Sigmoid colon (tissue), 7 donors: ENCODE results near the gene TRIM66. TPM values are rescaled to one million over a fixed set of nuclear protein-coding genes. Genes with fewer than 3 reads are reported as not detected.

Experiments
- DNase-seq: peaks from one replicate; pipeline ENCODE4 v3.0.0-alpha.2; 2019
- H3K27ac ChIP-seq, 4 donors: fragments of 200-600 bp; sonication (generic); one replicate each; pipeline ENCODE4 v1.5.1; 2016 to 2019; ENCODE audit warnings: mild to moderate bottlenecking in 1 of 4
- H3K27me3 ChIP-seq, 3 donors: fragments of 200-600 bp; sonication (generic); one replicate each; pipeline ENCODE4 v1.5.1; 2019; ENCODE audit warnings: mild to moderate bottlenecking in 1 of 3
- H3K36me3 ChIP-seq, 4 donors: fragments of 200-600 bp; sonication (generic); one replicate each; pipeline ENCODE4 v1.5.1; 2016 to 2019
- H3K4me1 ChIP-seq, 4 donors: fragments of 200-600 bp; sonication (generic); one replicate each; pipeline ENCODE4 v1.5.1; 2017 to 2019
- H3K4me3 ChIP-seq, 4 donors: fragments of 200-600 bp; sonication (generic); one replicate each; pipeline ENCODE4 v1.5.1; 2017 to 2019; ENCODE audit warnings: mild to moderate bottlenecking in 2 of 4, moderate library complexity in 1 of 4
- H3K9me3 ChIP-seq, 4 donors: fragments of 200-600 bp in 3 of 4; sonication (generic) in 3 of 4; one replicate each; pipeline versions ENCODE4 v1.5.1 to v1.6.1; 2013 to 2019
- CTCF ChIP-seq, 4 experiments: fragments of 450-650 bp in 3 of 4; fragments of 200-600 bp in 1 of 4; IDR thresholded peaks; one replicate each; pipeline ENCODE4 v1.5.1; 2016 to 2019; ENCODE audit warnings: antibody characterized with exemption in 4 of 4, mild to moderate bottlenecking in 3 of 4, moderate library complexity in 2 of 4
- EP300 ChIP-seq, 4 donors: sonication (generic); formaldehyde crosslinking; IDR thresholded peaks; one replicate each; pipeline ENCODE4 v1.6.1; 2017; ENCODE audit warnings: antibody characterized with exemption in 4 of 4
- POLR2A ChIP-seq, 2 donors: fragments of 450-650 bp; IDR thresholded peaks; one replicate each; pipeline ENCODE4 v1.6.1; 2016; ENCODE audit warnings: antibody characterized with exemption in 2 of 2, mild to moderate bottlenecking in 2 of 2, moderate library complexity in 2 of 2
- POLR2AphosphoS5 ChIP-seq, 4 donors: sonication (generic); formaldehyde crosslinking; IDR thresholded peaks; one replicate each; pipeline ENCODE4 v1.6.1; 2017; ENCODE audit warnings: antibody characterized with exemption in 4 of 4
- WGBS, 2 donors: extraction: QIAGEN DNeasy Blood & Tissue Kit; methylation state at CpG; one replicate each; pipeline ENCODE4 v1.1.7; 2013; 5-methylcytosine and 5-hydroxymethylcytosine counted together
- intact Hi-C: fragments of 100-400 bp; cut with DNase I; formaldehyde crosslinking; loops from one replicate; pipeline ENCODE4 v1.15.1; 2023
- polyA plus RNA-seq, 3 donors: library from polyadenylated mRNA; stranded (reverse); fragments of 200-250 nt; gene quantifications; one replicate each; pipeline ENCODE4 v1.2.3, GENCODE V29; 2013
- total RNA-seq, 4 donors: library from RNA; depleted of rRNA; stranded (reverse); fragments of >200 nt; gene quantifications; one replicate each; pipeline ENCODE4 v1.1.0, GENCODE V29; 2016
- donor health status: healthy with polysubstance abuse.
- donor health status: Bipolar disorder and iron deficiency.
- donor health status: healthy.

Gene TRIM66
- total and polyA plus RNA-seq, 7 donors, result 0.60 to 24.4 (median 2.8) TPM

GRCh38 chr11:8656291-8656690 is 26.2 kb downstream of the TRIM66 start:
- Histone ChIP-seq H3K27ac (no peak overlapping the region), H3K27me3 (no peaks in the 10 kb centered on the region), H3K4me3 (no peak overlapping the region), H3K4me1 (peaks cover 0 to 11% (median 7%) of the 10 kb centered on the region in 4 donors), H3K36me3 (no peaks in the 10 kb centered on the region), H3K9me3 (no peaks in the 10 kb centered on the region)
- TF ChIP-seq POLR2AphosphoS5 (IDR thresholded peaks at IDR 0.05) (no peak), POLR2A (IDR thresholded peaks at IDR 0.05) (no peak), CTCF (IDR thresholded peaks at IDR 0.05) (no peak), EP300 (IDR thresholded peaks at IDR 0.05) (no peak)
- 83 to 89% methylated on average over 2 of the region's 2 CpGs for WGBS, 2 donors
- DNase-seq, result no peak
- intact Hi-C loops, result no loop called here

- no peak for DNase-seq
- no peak overlapping the region for H3K27ac ChIP-seq
- TF ChIP-seq POLR2AphosphoS5 (IDR thresholded peaks at IDR 0.05) (no peak), POLR2A (IDR thresholded peaks at IDR 0.05) (no peak), EP300 (IDR thresholded peaks at IDR 0.05) (no peak), CTCF (IDR thresholded peaks at IDR 0.05) (no peak)
- WGBS, 2 donors, result 77 to 84% methylated on average over 4 of the region's 4 CpGs
- intact Hi-C loops, result no loop called here
- no peaks in the 10 kb centered on the region for H3K9me3 ChIP-seq
- peaks cover 0 to 11% (median 7%) of the 10 kb centered on the region in 4 donors for H3K4me1 ChIP-seq
- no peak overlapping the region for H3K4me3 ChIP-seq
- peaks cover 0 to 11% (median 0%) of the 10 kb centered on the region in 4 donors for H3K36me3 ChIP-seq
- H3K27me3 ChIP-seq, result no peaks in the 10 kb centered on the region
These were observed 28.0 kb downstream of the TRIM66 start for GRCh38 chr11:8654503-8654902.

- no peak for DNase-seq
- Histone ChIP-seq H3K4me3 (no peak overlapping the region), H3K36me3 (peaks cover 0 to 32% (median 5%) of the 10 kb centered on the region in 4 donors), H3K27me3 (no peaks in the 10 kb centered on the region), H3K4me1 (peaks cover 0 to 11% (median 7%) of the 10 kb centered on the region in 4 donors), H3K9me3 (no peaks in the 10 kb centered on the region), H3K27ac (peak overlapping the region in 2 of 4 donors; percentile 57 to 66)
- WGBS, 2 donors, result 82 to 86% methylated on average over 3 of the region's 3 CpGs
- intact Hi-C loops, result no loop called here
- no peak for TF ChIP-seq CTCF (IDR thresholded peaks at IDR 0.05)
- no peak for TF ChIP-seq POLR2A (IDR thresholded peaks at IDR 0.05)
- TF ChIP-seq POLR2AphosphoS5 (IDR thresholded peaks at IDR 0.05), result no peak
These were observed 30.3 kb downstream of the TRIM66 start for GRCh38 chr11:8652140-8652539.

- 95% methylated on average over 2 of the region's 2 CpGs for WGBS, 2 donors
- peaks cover 0 to 11% (median 7%) of the 10 kb centered on the region in 4 donors for H3K4me1 ChIP-seq
- H3K36me3 ChIP-seq, result peaks cover 0 to 45% (median 8%) of the 10 kb centered on the region in 4 donors
- no peaks in the 10 kb centered on the region for H3K9me3 ChIP-seq
- no peak overlapping the region for H3K4me3 ChIP-seq
- no peak overlapping the region for H3K27ac ChIP-seq
- H3K27me3 ChIP-seq, result no peaks in the 10 kb centered on the region
- TF ChIP-seq POLR2A (IDR thresholded peaks at IDR 0.05), result no peak
- TF ChIP-seq CTCF (IDR thresholded peaks at IDR 0.05), result no peak
- TF ChIP-seq EP300 (IDR thresholded peaks at IDR 0.05), result no peak
- TF ChIP-seq POLR2AphosphoS5 (IDR thresholded peaks at IDR 0.05), result no peak
- DNase-seq, result no peak
- intact Hi-C loops, result no loop called here
These were observed 32.0 kb downstream of the TRIM66 start for GRCh38 chr11:8650401-8650990.

- WGBS, 2 donors, result 87 to 96% methylated on average over 2 of the region's 2 CpGs
- Histone ChIP-seq H3K27ac (no peak overlapping the region), H3K4me1 (peaks cover 0 to 11% (median 7%) of the 10 kb centered on the region in 4 donors), H3K9me3 (no peaks in the 10 kb centered on the region), H3K4me3 (no peak overlapping the region), H3K27me3 (no peaks in the 10 kb centered on the region), H3K36me3 (peaks cover 0 to 54% (median 11%) of the 10 kb centered on the region in 4 donors)
- no peak for TF ChIP-seq POLR2A (IDR thresholded peaks at IDR 0.05)
- no peak for TF ChIP-seq POLR2AphosphoS5 (IDR thresholded peaks at IDR 0.05)
- TF ChIP-seq EP300 (IDR thresholded peaks at IDR 0.05), result no peak
- no peak for TF ChIP-seq CTCF (IDR thresholded peaks at IDR 0.05)
- intact Hi-C loops, result no loop called here
- no peak for DNase-seq
These were observed 33.1 kb downstream of the TRIM66 start for GRCh38 chr11:8649361-8649760.
